Neuronal stem cell (in vitro differentiated cells): ENCODE results near the gene PCDHB14.
"Not testable (repeated sequence)": the region's sequence is repeated elsewhere in the genome, so short reads cannot be mapped to it uniquely, and the experiment has no call there.

Source experiments
- DNase-seq: peaks from one replicate; pipeline ENCODE4 v3.0.0-alpha.2; 2013; ENCODE audit warnings: low spot score
- H2AFZ ChIP-seq: one replicate; pipeline ENCODE4 v1.6.1; 2013; ENCODE audit warnings: mild to moderate bottlenecking, low read length, inconsistent platforms
- H2AK5ac ChIP-seq: 2 replicates; pipeline ENCODE4 v1.6.1; 2013; ENCODE audit warnings: low read depth, mild to moderate bottlenecking, inconsistent platforms, low read length, moderate library complexity, mixed read lengths
- H2BK120ac ChIP-seq: 2 replicates; pipeline ENCODE4 v1.6.1; 2013; ENCODE audit warnings: low read depth, mild to moderate bottlenecking, inconsistent platforms, low read length, moderate library complexity, mixed read lengths
- H2BK12ac ChIP-seq: one replicate; pipeline ENCODE4 v1.6.1; 2013; ENCODE audit warnings: low read length, inconsistent platforms
- H2BK15ac ChIP-seq: 2 replicates; pipeline ENCODE4 v1.6.1; 2013; ENCODE audit warnings: mild to moderate bottlenecking, low read length, inconsistent platforms, mixed read lengths
- H2BK5ac ChIP-seq: one replicate; pipeline ENCODE4 v1.6.1; 2013; ENCODE audit warnings: inconsistent platforms, mild to moderate bottlenecking, low read length, moderate library complexity
- H3K14ac ChIP-seq: one replicate; pipeline ENCODE4 v1.6.1; 2013; ENCODE audit warnings: low read length, inconsistent platforms
- H3K18ac ChIP-seq: 2 replicates; pipeline ENCODE4 v1.6.1; 2013; ENCODE audit warnings: low read length, inconsistent platforms
- H3K23ac ChIP-seq: 2 replicates; pipeline ENCODE4 v1.6.1; 2013; ENCODE audit warnings: low read depth, mild to moderate bottlenecking, mixed read lengths, low read length, inconsistent platforms; ENCODE audit not compliant: poor library complexity
- H3K27ac ChIP-seq: replicated peaks from 3 replicates; pipeline ENCODE4 v1.5.1; 2013; ENCODE audit warnings: low read length, inconsistent platforms
- H3K27me3 ChIP-seq, 3 experiments: 2 replicates each; pipeline ENCODE4 v1.6.1; 2013; ENCODE audit warnings: low read length in 3 of 3, mild to moderate bottlenecking in 2 of 3, inconsistent platforms in 1 of 3, low read depth in 1 of 3, mixed read lengths in 1 of 3, moderate library complexity in 1 of 3; ENCODE audit not compliant: control insufficient read depth in 3 of 3, insufficient read depth in 3 of 3
- H3K36me3 ChIP-seq, 2 donors: replicated peaks in 1 of 2; 2 replicates each; pipeline ENCODE4 v1.6.1; 2013; ENCODE audit warnings: low read length in 2 of 2; ENCODE audit not compliant: control insufficient read depth in 2 of 2, insufficient read depth in 2 of 2
- H3K4ac ChIP-seq: 2 replicates; pipeline ENCODE4 v1.6.1; 2013; ENCODE audit warnings: inconsistent platforms, mild to moderate bottlenecking, low read length, moderate library complexity
- H3K4me1 ChIP-seq, 2 donors: 1 replicate in 1 of 2; 2 replicates in 1 of 2; pipeline ENCODE4 v1.6.1; 2013; ENCODE audit warnings: low read length in 2 of 2, low read depth in 1 of 2; ENCODE audit not compliant: control insufficient read depth in 2 of 2, insufficient read depth in 1 of 2
- H3K4me2 ChIP-seq: one replicate; pipeline ENCODE4 v1.6.1; 2013; ENCODE audit warnings: mild to moderate bottlenecking, low read length, inconsistent platforms; ENCODE audit not compliant: insufficient read depth, poor library complexity, severe bottlenecking
- H3K4me3 ChIP-seq, 2 donors: 2 replicates each; pipeline ENCODE4 v1.5.1; 2013; ENCODE audit warnings: low read length in 2 of 2, mild to moderate bottlenecking in 2 of 2, inconsistent platforms in 1 of 2, moderate library complexity in 1 of 2
- H3K79me1 ChIP-seq: one replicate; pipeline ENCODE4 v1.6.1; 2013; ENCODE audit warnings: low read depth, mild to moderate bottlenecking, inconsistent platforms, low read length, moderate library complexity
- H3K9ac ChIP-seq: one replicate; pipeline ENCODE4 v1.6.1; 2013; ENCODE audit warnings: mild to moderate bottlenecking, low read depth, low read length, inconsistent platforms; ENCODE audit not compliant: poor library complexity
- H3K9me3 ChIP-seq, 2 donors: replicated peaks in 1 of 2; 2 replicates each; pipeline versions ENCODE3 to v1.6.1; 2013; ENCODE audit warnings: low read length in 2 of 2, mild to moderate bottlenecking in 2 of 2, inconsistent platforms in 1 of 2, low read depth in 1 of 2, mixed read lengths in 1 of 2, moderate library complexity in 1 of 2; ENCODE audit not compliant: control insufficient read depth in 2 of 2, insufficient read depth in 1 of 2
- H4K8ac ChIP-seq: one replicate; pipeline ENCODE4 v1.6.1; 2013; ENCODE audit warnings: low read depth, mild to moderate bottlenecking, inconsistent platforms, low read length, moderate library complexity
- H4K91ac ChIP-seq: one replicate; pipeline ENCODE4 v1.6.1; 2013; ENCODE audit warnings: low read length, low read depth, mild to moderate bottlenecking, inconsistent platforms; ENCODE audit not compliant: poor library complexity
- WGBS, 2 donors: extraction: QIAGEN DNeasy Blood & Tissue Kit; methylation state at CpG; one replicate each; pipeline ENCODE4 v1.1.7; 2013; ENCODE audit warnings: missing lambda C conversion rate in 2 of 2, mixed read lengths in 1 of 2; ENCODE audit not compliant: insufficient read length in 2 of 2, insufficient replicate concordance in 1 of 2; ENCODE audit errors: extremely low coverage in 2 of 2; 5-methylcytosine and 5-hydroxymethylcytosine counted together

The PCDHB14 gene

GRCh38 chr5:141192110-141192725 lies 30.9 kb upstream of the PCDHB14 start, which contains the start of gene PCDHB10:
Gene PCDHB10, plus strand, starts transcription at chr5:141192353. Its CDS starts 200 bp downstream, at chr5:141192553.
- peak; percentile 51 for DNase-seq
- H3K27ac ChIP-seq: no peak within 1 kb of the TSS
- H3K4me2 ChIP-seq: no peak within 1 kb of the TSS
- H3K79me1 ChIP-seq: no peaks in the 10 kb centered on the region
- H3K4ac ChIP-seq: no peak within 1 kb of the TSS
- no peak within 1 kb of the TSS for H2BK15ac ChIP-seq
- H3K4me3 ChIP-seq: peak within 1 kb of the TSS; percentile 40 to 41
- no peak within 1 kb of the TSS for H3K14ac ChIP-seq
- H2AFZ ChIP-seq: peak within 1 kb of the TSS; percentile 78
- no CpG with 5 or more reads among the region's 10 CpGs for WGBS, 2 donors
- no peaks in the 10 kb centered on the region for H3K36me3 ChIP-seq
- H4K91ac ChIP-seq: no peak within 1 kb of the TSS
- H3K27me3 ChIP-seq: no peaks in the 10 kb centered on the region
- H2BK120ac ChIP-seq: no peak within 1 kb of the TSS
- no peak within 1 kb of the TSS for H3K9ac ChIP-seq
- H2AK5ac ChIP-seq: no peak within 1 kb of the TSS
- no peak within 1 kb of the TSS for H3K18ac ChIP-seq
- peaks cover 3 to 36% of the 10 kb centered on the region in 2 donors for H3K9me3 ChIP-seq
- no peaks in the 10 kb centered on the region for H3K4me1 ChIP-seq
- no peak within 1 kb of the TSS for H4K8ac ChIP-seq
- no peak within 1 kb of the TSS for H3K23ac ChIP-seq
- no peak within 1 kb of the TSS for H2BK5ac ChIP-seq
- no peak within 1 kb of the TSS for H2BK12ac ChIP-seq

GRCh38 chr5:141194332-141194731 lies 28.8 kb upstream of the PCDHB14 start:
- H2AK5ac ChIP-seq, H3K4me3 ChIP-seq, H3K18ac ChIP-seq, H2BK15ac ChIP-seq, H3K23ac ChIP-seq, H2BK120ac ChIP-seq, H3K27me3 ChIP-seq, H4K8ac ChIP-seq, H3K14ac ChIP-seq, H3K79me1 ChIP-seq, DNase-seq, H2AFZ ChIP-seq, H3K4me1 ChIP-seq, H3K4me2 ChIP-seq, H3K27ac ChIP-seq, H2BK5ac ChIP-seq, H2BK12ac ChIP-seq, H3K4ac ChIP-seq, H4K91ac ChIP-seq, H3K9ac ChIP-seq, H3K36me3 ChIP-seq: not testable (repeated sequence)
- no CpG with 5 or more reads among the region's 37 CpGs for WGBS, 2 donors
- H3K9me3 ChIP-seq: peaks cover 4 to 36% of the 10 kb centered on the region in 2 donors

DNA sequence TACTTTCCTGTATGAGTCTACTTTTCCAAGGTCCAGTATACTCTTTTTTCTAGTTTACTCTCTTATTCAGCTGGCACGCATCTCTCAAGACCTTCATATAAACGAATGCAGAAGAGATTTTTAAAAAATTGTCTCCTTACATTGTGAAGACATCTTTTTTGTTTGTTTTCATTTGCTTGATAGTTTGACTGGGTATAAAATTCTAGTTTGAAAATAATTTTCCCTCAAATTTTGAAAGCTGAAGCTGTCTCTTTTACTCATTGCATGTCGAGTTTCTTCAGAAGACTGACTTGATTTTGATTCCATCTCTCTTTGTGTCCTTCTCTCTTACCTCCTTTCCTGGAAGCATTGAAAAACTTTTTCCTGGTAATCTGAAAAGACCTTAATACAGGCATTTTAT lies 26.8 kb upstream of the PCDHB14 start:
- H3K4me3 ChIP-seq: no peak overlapping the region
- no CpG with 5 or more reads among the region's 3 CpGs for WGBS, 2 donors

GRCh38 chr5:141199359-141200235 lies 23.5 kb upstream of the PCDHB14 start, which contains the start of gene PCDHB11:
Gene PCDHB11, plus strand, starts transcription at chr5:141199627. Its CDS starts 148 bp downstream, at chr5:141199775.
- no peak for DNase-seq
- Histone ChIP-seq H3K18ac (no peak within 1 kb of the TSS), H3K23ac (no peak within 1 kb of the TSS), H3K36me3 (no peaks in the 10 kb centered on the region), H3K9ac (no peak within 1 kb of the TSS), H3K14ac (no peak within 1 kb of the TSS), H2AFZ (peak within 1 kb of the TSS; percentile 75), H3K4me1 (no peaks in the 10 kb centered on the region), H3K9me3 (peaks cover 7 to 35% of the 10 kb centered on the region in 2 donors), H2BK120ac (no peak within 1 kb of the TSS), H3K27ac (no peak within 1 kb of the TSS), H4K91ac (no peak within 1 kb of the TSS), H2BK15ac (no peak within 1 kb of the TSS), H3K4ac (no peak within 1 kb of the TSS), H2BK12ac (no peak within 1 kb of the TSS), H2BK5ac (no peak within 1 kb of the TSS), H3K4me2 (no peak within 1 kb of the TSS), H3K4me3 (peak within 1 kb of the TSS in 1 of 2 donors; percentile 34), H2AK5ac (no peak within 1 kb of the TSS), H3K79me1 (no peaks in the 10 kb centered on the region), H4K8ac (no peak within 1 kb of the TSS), H3K27me3 (peaks cover 0 to 2% (median 0%) of the 10 kb centered on the region in 3 experiments)
- no CpG with 5 or more reads among the region's 21 CpGs for WGBS, 2 donors

More for the DNA sequence above, 26.8 kb upstream of the PCDHB14 start:
- Histone ChIP-seq H2BK120ac (no peak overlapping the region), H3K4ac (no peak overlapping the region), H2BK12ac (no peak overlapping the region), H3K4me2 (no peak overlapping the region), H3K9ac (no peak overlapping the region), H3K4me1 (no peaks in the 10 kb centered on the region), H4K91ac (no peak overlapping the region), H3K18ac (no peak overlapping the region), H4K8ac (no peak overlapping the region), H3K23ac (no peak overlapping the region), H3K9me3 (peaks cover 10 to 40% of the 10 kb centered on the region in 2 donors), H3K79me1 (no peaks in the 10 kb centered on the region), H2AK5ac (no peak overlapping the region), H3K27ac (no peak overlapping the region), H2BK5ac (no peak overlapping the region), H2BK15ac (no peak overlapping the region), H3K14ac (no peak overlapping the region), H3K27me3 (peaks cover 0 to 2% (median 0%) of the 10 kb centered on the region in 3 experiments), H2AFZ (no peak overlapping the region), H3K36me3 (no peaks in the 10 kb centered on the region)
- DNase-seq: no peak
